BE2C (cell line): ENCODE measurements around the gene APOBEC3H.
"Not testable (repeated sequence)": the region's sequence is repeated elsewhere in the genome, so short reads cannot be mapped to it uniquely, and the experiment has no call there.

ENCODE experiments used
- DNase-seq: peaks from one replicate; pipeline ENCODE4 v3.0.0-alpha.2; 2020
- H3K27me3 ChIP-seq: fragments of 250-450 bp; sonication (Bioruptor Pico); 2 replicates; pipeline ENCODE4 v1.5.1; 2020; ENCODE audit warnings: mild to moderate bottlenecking
- H3K36me3 ChIP-seq: fragments of 250-450 bp; sonication (Bioruptor Pico); 2 replicates; pipeline ENCODE4 v1.5.1; 2020; ENCODE audit warnings: mild to moderate bottlenecking
- H3K4me1 ChIP-seq: fragments of 250-450 bp; sonication (Bioruptor Pico); 2 replicates; pipeline ENCODE4 v1.5.1; 2020
- H3K4me3 ChIP-seq: 2 replicates; pipeline ENCODE4 v1.5.1; 2011; ENCODE audit warnings: low read depth, low read length
- H3K9me3 ChIP-seq: fragments of 250-450 bp; sonication (Bioruptor Pico); 2 replicates; pipeline ENCODE4 v1.5.1; 2020
- CTCF ChIP-seq: IDR thresholded peaks from 2 replicates; pipeline ENCODE4 v1.5.1; 2012; ENCODE audit warnings: mild to moderate bottlenecking, low read depth, low read length

APOBEC3H gene

GRCh38 chr22:39078329-39078728, 18.7 kb upstream of the APOBEC3H start:
- Histone ChIP-seq H3K9me3 (no peaks in the 10 kb centered on the region), H3K4me3 (no peak overlapping the region), H3K36me3 (no peaks in the 10 kb centered on the region), H3K27me3 (no peaks in the 10 kb centered on the region), H3K4me1 (peaks cover 3% of the 10 kb centered on the region; the same call in 1 of the 2 replicates)
- no peak for DNase-seq
- no peak for TF ChIP-seq CTCF

GRCh38 chr22:39079054-39079637, 17.9 kb upstream of the APOBEC3H start:
- not testable (repeated sequence) for H3K4me3 ChIP-seq, H3K27me3 ChIP-seq, H3K36me3 ChIP-seq, DNase-seq, H3K9me3 ChIP-seq, H3K4me1 ChIP-seq

GRCh38 chr22:39080052-39080762, 16.8 kb upstream of the APOBEC3H start:
- H3K9me3 ChIP-seq: no peaks in the 10 kb centered on the region
- no peaks in the 10 kb centered on the region for H3K36me3 ChIP-seq
- no peaks in the 10 kb centered on the region for H3K27me3 ChIP-seq
- no peak for DNase-seq
- no peak for TF ChIP-seq CTCF
- H3K4me3 ChIP-seq: no peak overlapping the region
- no peaks in the 10 kb centered on the region for H3K4me1 ChIP-seq

GRCh38 chr22:39081016-39081415, 16.0 kb upstream of the APOBEC3H start:
- no peak for DNase-seq
- Histone ChIP-seq H3K9me3 (no peaks in the 10 kb centered on the region), H3K27me3 (no peaks in the 10 kb centered on the region), H3K36me3 (no peaks in the 10 kb centered on the region), H3K4me1 (no peaks in the 10 kb centered on the region), H3K4me3 (no peak overlapping the region)
- TF ChIP-seq CTCF: no peak

GRCh38 chr22:39081598-39081997, 15.4 kb upstream of the APOBEC3H start:
- H3K4me3 ChIP-seq: no peak overlapping the region
- TF ChIP-seq CTCF: no peak
- no peaks in the 10 kb centered on the region for H3K4me1 ChIP-seq
- H3K9me3 ChIP-seq: no peaks in the 10 kb centered on the region
- no peak for DNase-seq
- no peaks in the 10 kb centered on the region for H3K27me3 ChIP-seq
- H3K36me3 ChIP-seq: no peaks in the 10 kb centered on the region

- Histone ChIP-seq H3K27me3 (no peaks in the 10 kb centered on the region), H3K4me1 (peaks cover 3% of the 10 kb centered on the region), H3K36me3 (no peaks in the 10 kb centered on the region), H3K4me3 (no peak overlapping the region), H3K9me3 (no peaks in the 10 kb centered on the region)
- TF ChIP-seq CTCF: no peak
- no peak for DNase-seq
These were observed 13.6 kb upstream of the APOBEC3H start for GRCh38 chr22:39083212-39084165.
